WTC11 (cell line): ENCODE results near the gene GET4. TPM values are rescaled to one million over a fixed set of nuclear protein-coding genes. Genes with fewer than 3 reads are reported as not detected.

ENCODE experiments used
- ATAC-seq: fragments of 200-7000 bp; cut with Tn5 transposase; 2 replicates; pipeline ENCODE4 v1.10.0; 2021; ENCODE audit warnings: mild to moderate bottlenecking, moderate library complexity
- CTCF ChIA-PET: fragments of 300-600 bp; sonication (Branson Sonifier 250); formaldehyde crosslinking; loops from one replicate; lab custom pipeline; 2021; ENCODE audit warnings: antibody characterized with exemption; lab: Charles Lee
- POLR2A ChIA-PET: fragments of 350-600 bp; sonication (Branson Sonifier 250); formaldehyde crosslinking; loops from one replicate; lab custom pipeline; 2021; ENCODE audit warnings: antibody characterized with exemption; lab: Charles Lee
- DNase-seq: peaks from one replicate; pipeline ENCODE4 v3.0.0; 2021; ENCODE audit warnings: low spot score
- H3K27ac Mint-ChIP-seq: 2 replicates; pipeline ENCODE4 v1.8.0; 2021; ENCODE audit warnings: mixed read lengths
- H3K27me3 Mint-ChIP-seq: 2 replicates; pipeline ENCODE4 v1.8.0; 2021; ENCODE audit warnings: low read depth, mild to moderate bottlenecking, moderate library complexity, mixed read lengths
- H3K36me3 Mint-ChIP-seq: 2 replicates; pipeline ENCODE4 v1.8.0; 2021; ENCODE audit warnings: mixed read lengths
- H3K4me1 Mint-ChIP-seq: 2 replicates; pipeline ENCODE4 v1.8.0; 2022; ENCODE audit warnings: mixed read lengths
- H3K4me3 Mint-ChIP-seq: 2 replicates; pipeline ENCODE4 v1.8.0; 2021; ENCODE audit warnings: mild to moderate bottlenecking, moderate library complexity, mixed read lengths
- H3K9me3 Mint-ChIP-seq: 2 replicates; pipeline ENCODE4 v1.8.0; 2021; ENCODE audit warnings: mixed read lengths
- AR ChIP-seq: fragments of 250-450 bp; sonication (Bioruptor Pico); IDR thresholded peaks from 2 replicates; pipeline ENCODE4 v1.9.0; 2021; ENCODE audit warnings: mild to moderate bottlenecking
- ELF4 ChIP-seq: sonication (generic); formaldehyde crosslinking; IDR thresholded peaks from 2 replicates; pipeline ENCODE4 v1.8.1; 2022; ENCODE audit warnings: low read depth, mild to moderate bottlenecking, moderate library complexity, missing genetic modification reagents
- EMX1 ChIP-seq: fragments of 250-450 bp; sonication (Bioruptor Pico); IDR thresholded peaks from 2 replicates; pipeline ENCODE4 v1.8.0; 2021; ENCODE audit warnings: mild to moderate bottlenecking
- FOXK1 ChIP-seq: sonication (generic); formaldehyde crosslinking; IDR thresholded peaks from 2 replicates; pipeline ENCODE4 v1.8.0; 2022; ENCODE audit warnings: mild to moderate bottlenecking, moderate library complexity, missing genetic modification reagents
- MXD4 ChIP-seq: fragments of 250-450 bp; sonication (Bioruptor Pico); IDR thresholded peaks from 2 replicates; pipeline ENCODE4 v1.8.0; 2021; ENCODE audit warnings: mild to moderate bottlenecking, moderate library complexity, borderline replicate concordance
- MYBL2 ChIP-seq: sonication (generic); formaldehyde crosslinking; IDR thresholded peaks from 2 replicates; pipeline ENCODE4 v1.8.1; 2023; ENCODE audit warnings: mild to moderate bottlenecking, moderate library complexity, missing genetic modification reagents
- OVOL2 ChIP-seq: fragments of 250-450 bp; sonication (Bioruptor Pico); IDR thresholded peaks from 2 replicates; pipeline ENCODE4 v1.9.0; 2021; ENCODE audit warnings: mild to moderate bottlenecking, borderline replicate concordance
- SOX15 ChIP-seq: fragments of 250-450 bp; sonication (Bioruptor Pico); IDR thresholded peaks from 2 replicates; pipeline ENCODE4 v1.9.0; 2021; ENCODE audit warnings: mild to moderate bottlenecking
- SP1 ChIP-seq: sonication (generic); formaldehyde crosslinking; conservative IDR thresholded peaks from 2 replicates; pipeline ENCODE4 v1.8.1; 2022; ENCODE audit warnings: missing genetic modification reagents
- TCF7 ChIP-seq: sonication (generic); formaldehyde crosslinking; IDR thresholded peaks from 2 replicates; pipeline ENCODE4 v1.8.0; 2022; ENCODE audit warnings: mild to moderate bottlenecking, low read depth, missing genetic modification reagents, moderate library complexity
- TP53 ChIP-seq: sonication (generic); formaldehyde crosslinking; IDR thresholded peaks from 2 replicates; pipeline ENCODE4 v1.8.1; 2023; ENCODE audit warnings: mild to moderate bottlenecking, missing genetic modification reagents
- ZNF121 ChIP-seq: sonication (generic); formaldehyde crosslinking; IDR thresholded peaks from 2 replicates; pipeline ENCODE4 v1.8.0; 2023; ENCODE audit warnings: missing genetic modification reagents
- ZNF423 ChIP-seq: fragments of 250-450 bp; sonication (Bioruptor Pico); IDR thresholded peaks from 2 replicates; pipeline ENCODE4 v2.1.2; 2022; ENCODE audit warnings: mild to moderate bottlenecking, moderate library complexity
- ZNF532 ChIP-seq: fragments of 250-450 bp; sonication (Bioruptor Pico); IDR thresholded peaks from 2 replicates; pipeline ENCODE4 v1.9.0; 2021; ENCODE audit warnings: mild to moderate bottlenecking, borderline replicate concordance
- ZNF671 ChIP-seq: fragments of 250-450 bp; sonication (Bioruptor Pico); IDR thresholded peaks from 2 replicates; pipeline ENCODE4 v1.8.0; 2021; ENCODE audit warnings: mild to moderate bottlenecking
- total RNA-seq: library from RNA; stranded (reverse); gene quantifications from 3 replicates; pipeline ENCODE4 v1.2.3, GENCODE V29; 2021
- TF ChIP-seq, protein P1 (sequence below): fragments of 250-450 bp; sonication (Bioruptor Pico); IDR thresholded peaks from 2 replicates; pipeline ENCODE4 v2.1.2; 2022; ENCODE audit warnings: mild to moderate bottlenecking, moderate library complexity
- TF ChIP-seq, protein P2 (sequence below): sonication (generic); formaldehyde crosslinking; conservative IDR thresholded peaks from 2 replicates; pipeline ENCODE4 v1.8.1; 2023; ENCODE audit warnings: mild to moderate bottlenecking, low read depth, missing genetic modification reagents, moderate library complexity
- TF ChIP-seq, protein P3 (sequence below): sonication (generic); formaldehyde crosslinking; IDR thresholded peaks from 2 replicates; pipeline ENCODE4 v1.8.1; 2022; ENCODE audit warnings: mild to moderate bottlenecking, moderate library complexity, missing genetic modification reagents
- TF ChIP-seq, protein P4 (sequence below): sonication (generic); formaldehyde crosslinking; IDR thresholded peaks from 2 replicates; pipeline ENCODE4 v1.8.0; 2023; ENCODE audit warnings: missing genetic modification reagents

The GET4 gene
- total RNA-seq, 1 experiment from 2014 or later: 73.0 TPM

GRCh38 chr7:880450-880849, 4.1 kb downstream of the GET4 start:
- Mint-ChIP-seq H3K36me3 (peaks cover 3% of the 10 kb centered on the region), H3K9me3 (no peaks in the 10 kb centered on the region), H3K4me3 (no peak overlapping the region), H3K27me3 (no peaks in the 10 kb centered on the region), H3K4me1 (peaks cover 8% of the 10 kb centered on the region), H3K27ac (no peak overlapping the region)
- DNase-seq (no peak), ATAC-seq (no peak)
- TF ChIP-seq AR (CRISPR knock-in tag): no peak
- CTCF ChIA-PET: no interaction called here
- POLR2A ChIA-PET: no interaction called here

DNA sequence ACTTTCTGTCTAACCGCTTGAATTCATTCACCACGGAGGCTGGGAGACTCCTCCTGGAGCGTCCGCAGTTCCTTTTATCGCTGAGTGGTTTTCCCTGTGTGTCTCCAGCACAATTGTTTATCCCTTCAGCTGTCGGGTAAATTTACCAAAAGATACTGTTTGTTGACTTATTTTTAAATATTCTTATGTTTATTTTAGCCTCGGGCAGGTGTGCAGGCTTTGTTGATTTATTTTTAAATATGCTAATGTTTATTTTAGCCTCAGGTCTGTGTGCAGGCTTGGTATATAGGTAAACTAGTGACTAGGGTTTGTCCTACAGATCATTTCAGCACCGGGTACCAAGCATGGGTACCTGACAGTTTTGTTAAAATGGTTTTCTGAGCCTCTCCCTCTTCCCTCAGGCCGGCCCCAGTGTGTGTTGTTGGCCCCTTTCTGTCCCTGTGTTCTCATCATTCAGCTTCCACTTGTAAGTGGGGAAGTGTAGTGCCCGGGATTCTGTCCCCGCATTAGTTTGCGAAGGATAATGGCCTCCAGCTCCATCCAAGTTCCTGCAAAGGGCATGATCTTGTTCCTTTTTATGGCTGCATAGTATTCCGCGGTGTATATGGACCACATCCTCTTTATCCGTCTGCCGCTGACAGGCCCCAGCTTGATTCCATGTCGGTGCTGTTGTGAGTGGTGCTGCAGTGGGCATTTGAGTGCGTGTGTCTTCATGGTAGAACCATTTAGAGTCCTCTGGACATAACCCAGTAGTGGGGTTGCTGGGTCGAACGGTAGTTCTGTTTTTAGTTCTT, 5.3 kb downstream of the GET4 start:
- ATAC-seq (no peak), DNase-seq (no peak)
- Mint-ChIP-seq H3K4me3 (no peak overlapping the region), H3K9me3 (no peaks in the 10 kb centered on the region), H3K36me3 (peaks cover 3% of the 10 kb centered on the region), H3K27me3 (no peaks in the 10 kb centered on the region), H3K4me1 (peaks cover 8% of the 10 kb centered on the region), H3K27ac (peak overlapping the region; percentile 41; the same call in 1 of the 2 replicates)
- POLR2A ChIA-PET: no interaction called here
- TF ChIP-seq ZNF423 (CRISPR knock-in tag): no peak
- TF ChIP-seq ZNF671 (CRISPR knock-in tag): no peak
- TF ChIP-seq FOXK1: no peak
- no peak for TF ChIP-seq SOX15 (CRISPR knock-in tag)
- no peak for TF ChIP-seq MYBL2 (CRISPR knock-in tag)
- no peak for TF ChIP-seq ZNF532 (CRISPR knock-in tag)
- TF ChIP-seq, protein P1, sequence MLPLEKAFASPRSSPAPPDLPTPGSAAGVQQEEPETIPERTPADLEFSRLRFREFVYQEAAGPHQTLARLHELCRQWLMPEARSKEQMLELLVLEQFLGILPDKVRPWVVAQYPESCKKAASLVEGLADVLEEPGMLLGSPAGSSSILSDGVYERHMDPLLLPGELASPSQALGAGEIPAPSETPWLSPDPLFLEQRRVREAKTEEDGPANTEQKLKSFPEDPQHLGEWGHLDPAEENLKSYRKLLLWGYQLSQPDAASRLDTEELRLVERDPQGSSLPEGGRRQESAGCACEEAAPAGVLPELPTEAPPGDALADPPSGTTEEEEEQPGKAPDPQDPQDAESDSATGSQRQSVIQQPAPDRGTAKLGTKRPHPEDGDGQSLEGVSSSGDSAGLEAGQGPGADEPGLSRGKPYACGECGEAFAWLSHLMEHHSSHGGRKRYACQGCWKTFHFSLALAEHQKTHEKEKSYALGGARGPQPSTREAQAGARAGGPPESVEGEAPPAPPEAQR (CRISPR knock-in tag): no peak
- no peak for TF ChIP-seq TCF7
- TF ChIP-seq, protein P2, sequence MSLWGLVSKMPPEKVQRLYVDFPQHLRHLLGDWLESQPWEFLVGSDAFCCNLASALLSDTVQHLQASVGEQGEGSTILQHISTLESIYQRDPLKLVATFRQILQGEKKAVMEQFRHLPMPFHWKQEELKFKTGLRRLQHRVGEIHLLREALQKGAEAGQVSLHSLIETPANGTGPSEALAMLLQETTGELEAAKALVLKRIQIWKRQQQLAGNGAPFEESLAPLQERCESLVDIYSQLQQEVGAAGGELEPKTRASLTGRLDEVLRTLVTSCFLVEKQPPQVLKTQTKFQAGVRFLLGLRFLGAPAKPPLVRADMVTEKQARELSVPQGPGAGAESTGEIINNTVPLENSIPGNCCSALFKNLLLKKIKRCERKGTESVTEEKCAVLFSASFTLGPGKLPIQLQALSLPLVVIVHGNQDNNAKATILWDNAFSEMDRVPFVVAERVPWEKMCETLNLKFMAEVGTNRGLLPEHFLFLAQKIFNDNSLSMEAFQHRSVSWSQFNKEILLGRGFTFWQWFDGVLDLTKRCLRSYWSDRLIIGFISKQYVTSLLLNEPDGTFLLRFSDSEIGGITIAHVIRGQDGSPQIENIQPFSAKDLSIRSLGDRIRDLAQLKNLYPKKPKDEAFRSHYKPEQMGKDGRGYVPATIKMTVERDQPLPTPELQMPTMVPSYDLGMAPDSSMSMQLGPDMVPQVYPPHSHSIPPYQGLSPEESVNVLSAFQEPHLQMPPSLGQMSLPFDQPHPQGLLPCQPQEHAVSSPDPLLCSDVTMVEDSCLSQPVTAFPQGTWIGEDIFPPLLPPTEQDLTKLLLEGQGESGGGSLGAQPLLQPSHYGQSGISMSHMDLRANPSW (CRISPR knock-in tag): no peak
- no peak for TF ChIP-seq SP1
- no peak for TF ChIP-seq ZNF121 (CRISPR knock-in tag)
- TF ChIP-seq, protein P3, sequence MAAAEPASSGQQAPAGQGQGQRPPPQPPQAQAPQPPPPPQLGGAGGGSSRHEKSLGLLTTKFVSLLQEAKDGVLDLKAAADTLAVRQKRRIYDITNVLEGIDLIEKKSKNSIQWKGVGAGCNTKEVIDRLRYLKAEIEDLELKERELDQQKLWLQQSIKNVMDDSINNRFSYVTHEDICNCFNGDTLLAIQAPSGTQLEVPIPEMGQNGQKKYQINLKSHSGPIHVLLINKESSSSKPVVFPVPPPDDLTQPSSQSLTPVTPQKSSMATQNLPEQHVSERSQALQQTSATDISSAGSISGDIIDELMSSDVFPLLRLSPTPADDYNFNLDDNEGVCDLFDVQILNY (CRISPR knock-in tag): no peak
- TF ChIP-seq ELF4: no peak
- no peak for TF ChIP-seq MXD4 (CRISPR knock-in tag)
- TF ChIP-seq, protein P4, sequence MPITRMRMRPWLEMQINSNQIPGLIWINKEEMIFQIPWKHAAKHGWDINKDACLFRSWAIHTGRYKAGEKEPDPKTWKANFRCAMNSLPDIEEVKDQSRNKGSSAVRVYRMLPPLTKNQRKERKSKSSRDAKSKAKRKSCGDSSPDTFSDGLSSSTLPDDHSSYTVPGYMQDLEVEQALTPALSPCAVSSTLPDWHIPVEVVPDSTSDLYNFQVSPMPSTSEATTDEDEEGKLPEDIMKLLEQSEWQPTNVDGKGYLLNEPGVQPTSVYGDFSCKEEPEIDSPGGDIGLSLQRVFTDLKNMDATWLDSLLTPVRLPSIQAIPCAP (CRISPR knock-in tag): no peak
- TF ChIP-seq TP53: no peak
- no peak for TF ChIP-seq OVOL2 (CRISPR knock-in tag)
- no peak for TF ChIP-seq EMX1 (CRISPR knock-in tag)
- CTCF ChIA-PET: no interaction called here
